ENCODE measurements around the gene ANXA6.

Gene ANXA6

DNA sequence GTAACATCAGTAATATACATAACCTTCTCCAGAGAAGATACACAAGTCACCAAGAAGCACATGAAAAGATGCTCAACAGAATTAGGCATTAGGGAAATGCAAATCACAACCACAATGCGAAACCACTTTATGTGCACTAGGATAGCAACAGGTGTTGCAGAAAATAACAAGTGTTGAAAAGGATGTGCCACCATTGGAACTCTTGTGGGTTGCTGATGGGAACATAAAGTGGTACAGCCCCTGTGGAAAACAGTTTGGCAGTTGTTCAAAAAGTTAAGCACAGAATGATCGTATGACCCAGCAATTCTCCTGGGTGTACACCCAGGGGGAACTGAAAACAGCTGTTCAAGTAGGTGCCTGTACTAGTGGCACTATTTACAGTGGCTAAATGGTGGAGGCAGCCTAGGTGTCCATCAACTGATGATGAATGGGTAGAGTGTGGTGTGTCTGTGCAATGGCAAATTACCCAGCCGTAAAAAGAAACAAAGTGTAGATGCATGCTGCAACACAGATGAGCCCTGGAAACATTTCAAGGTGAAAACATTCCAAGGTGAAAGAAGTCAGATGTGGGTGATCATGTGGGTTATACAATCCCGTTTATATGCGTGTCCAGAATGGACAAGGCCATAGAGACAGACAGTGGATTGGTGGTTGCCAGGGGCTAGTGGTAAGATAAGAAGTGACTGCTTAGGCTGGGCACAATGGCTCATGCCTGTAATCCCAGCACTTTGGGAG, 39.1 kb upstream of the ANXA6 start:
- POLR2A ChIA-PET, result no interaction called here
- H3K9me3 ChIP-seq (ENCODE audit: control insufficient read depth, insufficient read depth, low read depth, low read length), result no peaks in the 10 kb centered on the region
- H3K27ac ChIP-seq (ENCODE audit: extremely low read depth, low read depth, low read length), result no peak overlapping the region
- TF ChIP-seq ZSCAN30 (tag by site-specific recombination; IDR thresholded peaks at IDR 0.05), result no peak
- TF ChIP-seq, protein P1, sequence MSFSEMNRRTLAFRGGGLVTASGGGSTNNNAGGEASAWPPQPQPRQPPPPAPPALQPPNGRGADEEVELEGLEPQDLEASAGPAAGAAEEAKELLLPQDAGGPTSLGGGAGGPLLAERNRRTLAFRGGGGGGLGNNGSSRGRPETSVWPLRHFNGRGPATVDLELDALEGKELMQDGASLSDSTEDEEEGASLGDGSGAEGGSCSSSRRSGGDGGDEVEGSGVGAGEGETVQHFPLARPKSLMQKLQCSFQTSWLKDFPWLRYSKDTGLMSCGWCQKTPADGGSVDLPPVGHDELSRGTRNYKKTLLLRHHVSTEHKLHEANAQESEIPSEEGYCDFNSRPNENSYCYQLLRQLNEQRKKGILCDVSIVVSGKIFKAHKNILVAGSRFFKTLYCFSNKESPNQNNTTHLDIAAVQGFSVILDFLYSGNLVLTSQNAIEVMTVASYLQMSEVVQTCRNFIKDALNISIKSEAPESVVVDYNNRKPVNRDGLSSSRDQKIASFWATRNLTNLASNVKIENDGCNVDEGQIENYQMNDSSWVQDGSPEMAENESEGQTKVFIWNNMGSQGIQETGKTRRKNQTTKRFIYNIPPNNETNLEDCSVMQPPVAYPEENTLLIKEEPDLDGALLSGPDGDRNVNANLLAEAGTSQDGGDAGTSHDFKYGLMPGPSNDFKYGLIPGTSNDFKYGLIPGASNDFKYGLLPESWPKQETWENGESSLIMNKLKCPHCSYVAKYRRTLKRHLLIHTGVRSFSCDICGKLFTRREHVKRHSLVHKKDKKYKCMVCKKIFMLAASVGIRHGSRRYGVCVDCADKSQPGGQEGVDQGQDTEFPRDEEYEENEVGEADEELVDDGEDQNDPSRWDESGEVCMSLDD (tag by site-specific recombination; IDR thresholded peaks at IDR 0.05), result no peak
- no peak for TF ChIP-seq KLF8 (tag by site-specific recombination; IDR thresholded peaks at IDR 0.05)
- 0 out of 2 replicates have a peak, but pooled peaks have one; percentile 32 for TF ChIP-seq PRDM10 (tag by site-specific recombination; IDR thresholded peaks at IDR 0.05)
- no peak for TF ChIP-seq KLF7 (tag by site-specific recombination; IDR thresholded peaks at IDR 0.05; ENCODE audit: borderline replicate concordance)
- no peak for TF ChIP-seq ZNF23 (tag by site-specific recombination; IDR thresholded peaks at IDR 0.05; ENCODE audit: borderline replicate concordance)
- peak; percentile 74; the same call in 1 of the 2 replicates for TF ChIP-seq ZNF10 (tag by site-specific recombination; IDR thresholded peaks at IDR 0.05)
- no peak for TF ChIP-seq HOXD13 (CRISPR knock-in tag; IDR thresholded peaks at IDR 0.05; ENCODE audit: borderline replicate concordance)
- TF ChIP-seq SCRT1 (tag by site-specific recombination; IDR thresholded peaks at IDR 0.05; ENCODE audit: borderline replicate concordance), result peak; percentile 88
- TF ChIP-seq SCRT2 (tag by site-specific recombination; IDR thresholded peaks at IDR 0.05), result peak; percentile 91
- TF ChIP-seq, protein P2, sequence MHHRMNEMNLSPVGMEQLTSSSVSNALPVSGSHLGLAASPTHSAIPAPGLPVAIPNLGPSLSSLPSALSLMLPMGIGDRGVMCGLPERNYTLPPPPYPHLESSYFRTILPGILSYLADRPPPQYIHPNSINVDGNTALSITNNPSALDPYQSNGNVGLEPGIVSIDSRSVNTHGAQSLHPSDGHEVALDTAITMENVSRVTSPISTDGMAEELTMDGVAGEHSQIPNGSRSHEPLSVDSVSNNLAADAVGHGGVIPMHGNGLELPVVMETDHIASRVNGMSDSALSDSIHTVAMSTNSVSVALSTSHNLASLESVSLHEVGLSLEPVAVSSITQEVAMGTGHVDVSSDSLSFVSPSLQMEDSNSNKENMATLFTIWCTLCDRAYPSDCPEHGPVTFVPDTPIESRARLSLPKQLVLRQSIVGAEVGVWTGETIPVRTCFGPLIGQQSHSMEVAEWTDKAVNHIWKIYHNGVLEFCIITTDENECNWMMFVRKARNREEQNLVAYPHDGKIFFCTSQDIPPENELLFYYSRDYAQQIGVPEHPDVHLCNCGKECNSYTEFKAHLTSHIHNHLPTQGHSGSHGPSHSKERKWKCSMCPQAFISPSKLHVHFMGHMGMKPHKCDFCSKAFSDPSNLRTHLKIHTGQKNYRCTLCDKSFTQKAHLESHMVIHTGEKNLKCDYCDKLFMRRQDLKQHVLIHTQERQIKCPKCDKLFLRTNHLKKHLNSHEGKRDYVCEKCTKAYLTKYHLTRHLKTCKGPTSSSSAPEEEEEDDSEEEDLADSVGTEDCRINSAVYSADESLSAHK (tag by site-specific recombination; IDR thresholded peaks at IDR 0.05), result peak; percentile 22; the same call in 1 of the 2 replicates
- peaks cover 0 to 21% of the 10 kb centered on the region in 2 experiments; a peak in 1 of 3 replicates for H3K36me3 ChIP-seq (ENCODE audit: control insufficient read depth in 2 of 2, insufficient read depth in 1 of 2, low read length in 2 of 2)
- H3K4me3 ChIP-seq (ENCODE audit: low read depth, low read length), result no peak overlapping the region
- CTCF ChIA-PET, result no interaction called here
- no peaks in the 10 kb centered on the region for H3K4me1 ChIP-seq (ENCODE audit: control insufficient read depth, insufficient read depth, low read length)

DNA sequence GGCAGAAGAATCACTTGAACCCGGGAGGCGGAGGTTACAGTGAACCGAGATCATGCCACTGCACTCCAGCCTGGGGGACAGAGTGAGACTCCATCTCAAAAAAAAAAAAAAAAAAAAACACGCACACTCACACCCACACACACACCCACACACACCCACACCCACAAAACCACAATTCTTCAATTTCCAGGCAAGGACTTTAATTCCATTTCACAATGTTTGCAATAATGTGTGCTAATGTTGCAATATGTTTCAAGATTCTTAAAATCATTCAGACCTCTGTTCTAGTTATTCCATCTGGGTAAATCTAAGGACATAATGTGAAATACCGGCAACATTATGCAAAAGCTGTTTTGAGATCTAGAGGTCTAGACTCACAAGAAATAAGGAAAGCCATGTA, 38.0 kb upstream of the ANXA6 start:
- H3K4me1 ChIP-seq (ENCODE audit: control insufficient read depth, insufficient read depth, low read length), result no peaks in the 10 kb centered on the region
- no peak overlapping the region for H3K4me3 ChIP-seq (ENCODE audit: low read depth, low read length)
- no peak overlapping the region for H3K27ac ChIP-seq (ENCODE audit: extremely low read depth, low read depth, low read length)
- no peaks in the 10 kb centered on the region for H3K9me3 ChIP-seq (ENCODE audit: control insufficient read depth, insufficient read depth, low read depth, low read length)
- ChIA-PET CTCF (interaction anchor here (0.7 kb wide), 1 partner anchor 9 kb away, joined by 3 read pairs; no protein-coding TSS in a partner anchor), POLR2A (no interaction called here)
- peaks cover 0 to 17% of the 10 kb centered on the region in 2 experiments; a peak in 1 of 3 replicates for H3K36me3 ChIP-seq (ENCODE audit: control insufficient read depth in 2 of 2, insufficient read depth in 1 of 2, low read length in 2 of 2)
- no peak for TF ChIP-seq ZNF596 (tag by site-specific recombination; IDR thresholded peaks at IDR 0.05)
- 0 out of 2 replicates have a peak, but pooled peaks have one; percentile 15 for TF ChIP-seq KLF9 (tag by site-specific recombination; IDR thresholded peaks at IDR 0.05; ENCODE audit: low read depth)
- no peak for TF ChIP-seq ZNF211 (tag by site-specific recombination; IDR thresholded peaks at IDR 0.05; ENCODE audit: low read depth)
- no peak for TF ChIP-seq PRDM10 (tag by site-specific recombination; IDR thresholded peaks at IDR 0.05)
- TF ChIP-seq ZNF623 (tag by site-specific recombination; IDR thresholded peaks at IDR 0.05), result no peak
- peak; percentile 89 for TF ChIP-seq ZFHX2 (tag by site-specific recombination; conservative IDR thresholded peaks at IDR 0.05)
- no peak for TF ChIP-seq HOXA7 (CRISPR knock-in tag; IDR thresholded peaks at IDR 0.05; ENCODE audit: borderline replicate concordance)
- no peak for TF ChIP-seq ZNF529 (tag by site-specific recombination; IDR thresholded peaks at IDR 0.05; ENCODE audit: insufficient replicate concordance)
- no peak for TF ChIP-seq ZSCAN16 (tag by site-specific recombination; IDR thresholded peaks at IDR 0.05)
- TF ChIP-seq SP2 (tag by site-specific recombination; IDR thresholded peaks at IDR 0.05), result no peak
- no peak for TF ChIP-seq ZNF600 (tag by site-specific recombination; IDR thresholded peaks at IDR 0.05)
- no peak for TF ChIP-seq ZNF132 (tag by site-specific recombination; IDR thresholded peaks at IDR 0.05; ENCODE audit: borderline replicate concordance)

Data from HEK293 (cell line).